ENCODE measurements around the gene RPL12.

Gene RPL12

GRCh38 chr9:127407492-127407843, 43.7 kb downstream of the RPL12 start:
- DNase-seq (ENCODE audit: insufficient read length, low spot score) (no peak), FAIRE-seq (no peak)

- FAIRE-seq (no peak), DNase-seq (ENCODE audit: insufficient read length, low spot score) (no peak)
Observed at GRCh38 chr9:127406799-127407491, 44.3 kb downstream of the RPL12 start.

DNA sequence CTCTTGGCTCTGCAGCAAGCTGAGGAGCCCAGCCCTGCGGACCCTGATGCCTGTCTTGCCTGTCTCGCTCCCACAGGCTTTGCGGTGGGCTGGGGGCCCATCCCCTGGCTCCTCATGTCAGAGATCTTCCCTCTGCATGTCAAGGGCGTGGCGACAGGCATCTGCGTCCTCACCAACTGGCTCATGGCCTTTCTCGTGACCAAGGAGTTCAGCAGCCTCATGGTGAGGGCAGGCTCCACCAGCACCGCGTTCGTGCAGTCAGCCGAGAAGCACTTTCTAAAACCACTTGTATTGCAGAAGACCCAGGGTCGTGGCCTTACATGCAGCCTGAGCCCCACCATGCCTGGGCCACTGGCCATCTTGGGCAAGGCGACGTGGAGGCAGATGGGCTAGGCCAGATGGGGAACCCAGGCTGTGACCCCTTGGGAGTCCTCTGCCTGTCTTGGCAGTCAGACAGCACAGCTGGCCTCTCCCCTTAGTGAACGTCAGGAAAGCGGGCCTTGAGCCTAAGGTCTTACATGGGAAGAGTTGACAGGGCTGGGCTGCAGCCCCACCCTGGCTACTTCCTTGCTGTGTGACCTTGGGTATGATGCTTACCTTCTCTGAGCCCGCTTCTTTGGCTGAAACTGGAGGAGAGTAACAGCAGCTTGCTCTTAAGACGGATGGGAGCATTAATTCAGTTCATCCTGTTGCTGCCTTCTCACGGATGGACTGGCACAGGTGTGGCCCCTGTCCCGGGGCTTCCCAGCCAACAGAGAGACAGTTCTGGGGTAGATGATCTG, 45.7 kb downstream of the RPL12 start:
- FAIRE-seq (no peak), DNase-seq (ENCODE audit: insufficient read length, low spot score) (no peak)

- no peak for FAIRE-seq
- no peak for DNase-seq (ENCODE audit: insufficient read length, low spot score)
Observed at GRCh38 chr9:127404631-127405030, 46.6 kb downstream of the RPL12 start.

- no peak for DNase-seq (ENCODE audit: insufficient read length, low spot score)
- no peak for FAIRE-seq
Observed at GRCh38 chr9:127403507-127404192, 47.6 kb downstream of the RPL12 start.

DNA sequence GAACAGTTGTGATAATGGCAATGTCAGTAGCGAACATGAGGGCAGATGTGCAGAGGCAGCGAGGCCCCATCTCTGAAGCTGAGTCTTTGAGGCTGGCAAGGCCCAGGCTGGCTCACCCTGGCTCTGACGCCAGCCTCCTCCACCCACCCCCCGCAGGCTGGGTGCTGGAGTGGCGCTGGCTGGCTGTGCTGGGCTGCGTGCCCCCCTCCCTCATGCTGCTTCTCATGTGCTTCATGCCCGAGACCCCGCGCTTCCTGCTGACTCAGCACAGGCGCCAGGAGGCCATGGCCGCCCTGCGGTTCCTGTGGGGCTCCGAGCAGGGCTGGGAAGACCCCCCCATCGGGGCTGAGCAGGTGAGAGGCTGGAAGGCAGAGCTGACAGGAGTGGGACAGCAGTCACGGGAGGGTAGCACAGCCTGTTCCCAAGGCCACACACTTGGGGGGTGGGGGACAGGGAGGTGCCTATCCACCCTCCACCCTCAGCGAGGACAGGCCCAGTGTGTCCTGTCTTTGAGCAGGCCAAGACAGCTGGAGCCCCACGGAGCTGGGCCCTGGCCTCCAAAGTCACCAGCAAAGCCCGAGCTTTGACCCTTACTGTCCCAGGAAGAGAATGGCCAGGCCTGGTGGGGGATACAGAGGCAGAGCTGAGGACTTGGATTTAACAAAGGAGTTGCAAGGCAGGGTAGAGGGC, 48.7 kb downstream of the RPL12 start:
- FAIRE-seq, result no peak
- DNase-seq (ENCODE audit: insufficient read length, low spot score), result no peak

DNA sequence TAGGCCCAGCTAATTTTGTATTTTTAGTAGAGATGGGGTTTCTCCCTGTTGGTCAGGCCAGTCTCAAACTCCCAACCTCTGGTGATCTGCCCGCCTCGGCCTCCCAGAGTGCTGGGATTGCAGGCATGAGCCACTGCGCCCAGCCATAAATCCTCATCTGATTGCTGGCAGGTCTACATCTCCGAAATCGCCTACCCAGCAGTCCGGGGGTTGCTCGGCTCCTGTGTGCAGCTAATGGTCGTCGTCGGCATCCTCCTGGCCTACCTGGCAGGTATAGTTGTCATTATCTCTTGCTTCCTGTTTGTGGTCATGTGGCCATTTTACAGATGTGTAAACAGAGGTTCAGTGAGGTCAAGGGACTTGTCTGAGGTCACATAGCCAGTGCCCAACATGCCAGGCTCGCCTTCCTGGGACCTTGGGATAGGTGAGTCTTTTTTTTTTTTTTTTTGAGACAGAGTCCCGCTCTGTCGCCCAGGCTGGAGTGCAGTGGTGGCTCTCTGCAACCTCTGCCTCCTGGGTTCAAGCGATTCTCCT, 51.4 kb downstream of the RPL12 start:
- DNase-seq (ENCODE audit: insufficient read length, low spot score) (no peak), FAIRE-seq (no peak)

- DNase-seq (ENCODE audit: insufficient read length, low spot score), result no peak
- FAIRE-seq, result no peak
Observed at GRCh38 chr9:127398715-127399400, 52.3 kb downstream of the RPL12 start.

DNA sequence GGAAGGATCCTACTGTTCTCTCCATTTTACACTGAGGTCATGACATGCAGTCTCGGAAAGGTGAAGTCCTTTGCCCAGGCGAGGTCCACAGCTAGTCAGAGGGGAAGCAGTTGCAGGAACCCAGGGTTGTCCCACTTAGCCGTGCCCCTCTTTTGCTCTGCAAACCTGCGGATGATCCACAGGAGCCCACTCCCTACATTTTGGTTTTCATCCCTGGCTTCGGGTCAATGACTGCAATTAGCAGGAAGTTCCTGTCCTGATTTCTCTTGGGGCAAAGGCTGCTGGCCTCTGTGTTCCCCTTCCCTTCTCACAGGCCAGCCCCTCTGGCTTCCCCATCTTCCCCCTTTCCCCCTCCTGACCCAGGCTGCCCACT, 52.9 kb downstream of the RPL12 start:
- no peak for FAIRE-seq
- DNase-seq (ENCODE audit: insufficient read length, low spot score), result no peak

All from GM19239 (cell line).